ENCODE results near the gene GLYATL1. TPM values are rescaled to one million over a fixed set of nuclear protein-coding genes. Genes with fewer than 3 reads are reported as not detected.

The GLYATL1 gene
- total RNA-seq, 1 donor from 2014 or later = 0.42 TPM

DNA sequence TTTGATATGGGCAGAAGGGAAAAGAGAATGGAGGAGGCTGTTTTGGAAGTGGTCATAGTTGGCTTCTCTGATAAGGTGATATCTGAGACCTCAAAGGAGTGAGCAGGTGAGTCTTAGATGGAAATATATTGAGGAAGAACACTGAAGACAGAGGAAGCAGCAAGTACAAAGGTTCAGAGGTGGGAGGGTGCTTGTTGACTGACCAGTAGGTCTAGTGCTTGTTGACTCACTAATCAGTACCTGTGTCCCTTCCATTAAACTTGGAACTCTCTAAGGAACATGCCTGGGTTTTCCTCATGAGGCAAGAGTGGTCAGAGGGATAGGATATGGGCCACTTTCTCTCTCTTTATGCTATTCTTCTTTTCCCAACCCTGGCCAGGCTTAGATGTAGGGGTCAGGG lies 25.6 kb upstream of the GLYATL1 start:
- TF ChIP-seq, protein P1, sequence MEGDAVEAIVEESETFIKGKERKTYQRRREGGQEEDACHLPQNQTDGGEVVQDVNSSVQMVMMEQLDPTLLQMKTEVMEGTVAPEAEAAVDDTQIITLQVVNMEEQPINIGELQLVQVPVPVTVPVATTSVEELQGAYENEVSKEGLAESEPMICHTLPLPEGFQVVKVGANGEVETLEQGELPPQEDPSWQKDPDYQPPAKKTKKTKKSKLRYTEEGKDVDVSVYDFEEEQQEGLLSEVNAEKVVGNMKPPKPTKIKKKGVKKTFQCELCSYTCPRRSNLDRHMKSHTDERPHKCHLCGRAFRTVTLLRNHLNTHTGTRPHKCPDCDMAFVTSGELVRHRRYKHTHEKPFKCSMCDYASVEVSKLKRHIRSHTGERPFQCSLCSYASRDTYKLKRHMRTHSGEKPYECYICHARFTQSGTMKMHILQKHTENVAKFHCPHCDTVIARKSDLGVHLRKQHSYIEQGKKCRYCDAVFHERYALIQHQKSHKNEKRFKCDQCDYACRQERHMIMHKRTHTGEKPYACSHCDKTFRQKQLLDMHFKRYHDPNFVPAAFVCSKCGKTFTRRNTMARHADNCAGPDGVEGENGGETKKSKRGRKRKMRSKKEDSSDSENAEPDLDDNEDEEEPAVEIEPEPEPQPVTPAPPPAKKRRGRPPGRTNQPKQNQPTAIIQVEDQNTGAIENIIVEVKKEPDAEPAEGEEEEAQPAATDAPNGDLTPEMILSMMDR (IDR thresholded peaks at IDR 0.05; ENCODE audit: partially characterized antibody, unreplicated experiment) = no peak
- Mint-ChIP-seq H3K9me3 (ENCODE audit: unreplicated experiment) (no peaks in the 10 kb centered on the region), H3K36me3 (ENCODE audit: unreplicated experiment) (no peaks in the 10 kb centered on the region), H3K4me1 (ENCODE audit: low read depth, unreplicated experiment) (no peaks in the 10 kb centered on the region), H3K4me3 (ENCODE audit: unreplicated experiment) (no peak overlapping the region), H3K27ac (ENCODE audit: unreplicated experiment) (no peak overlapping the region), H3K27me3 (ENCODE audit: unreplicated experiment) (no peaks in the 10 kb centered on the region)
- DNase-seq = no peak

- Mint-ChIP-seq H3K9me3 (ENCODE audit: unreplicated experiment) (peaks cover 2% of the 10 kb centered on the region), H3K27me3 (ENCODE audit: unreplicated experiment) (no peaks in the 10 kb centered on the region), H3K36me3 (ENCODE audit: unreplicated experiment) (no peaks in the 10 kb centered on the region), H3K4me3 (ENCODE audit: unreplicated experiment) (no peak overlapping the region), H3K27ac (ENCODE audit: unreplicated experiment) (no peak overlapping the region), H3K4me1 (ENCODE audit: low read depth, unreplicated experiment) (no peaks in the 10 kb centered on the region)
- TF ChIP-seq, protein P1 (IDR thresholded peaks at IDR 0.05; ENCODE audit: partially characterized antibody, unreplicated experiment) = no peak
- DNase-seq = no peak
Observed at GRCh38 chr11:58914821-58915543, 24.3 kb upstream of the GLYATL1 start.

GRCh38 chr11:58916637-58917036 lies 22.7 kb upstream of the GLYATL1 start:
- TF ChIP-seq, protein P1 (IDR thresholded peaks at IDR 0.05; ENCODE audit: partially characterized antibody, unreplicated experiment) = no peak
- H3K27ac Mint-ChIP-seq (ENCODE audit: unreplicated experiment) = no peak overlapping the region
- H3K4me3 Mint-ChIP-seq (ENCODE audit: unreplicated experiment) = no peak overlapping the region

GRCh38 chr11:58917159-58917783 lies 22.0 kb upstream of the GLYATL1 start:
- no peak for DNase-seq
- Mint-ChIP-seq H3K4me1 (ENCODE audit: low read depth, unreplicated experiment) (no peaks in the 10 kb centered on the region), H3K27ac (ENCODE audit: unreplicated experiment) (no peak overlapping the region), H3K4me3 (ENCODE audit: unreplicated experiment) (no peak overlapping the region), H3K36me3 (ENCODE audit: unreplicated experiment) (no peaks in the 10 kb centered on the region), H3K9me3 (ENCODE audit: unreplicated experiment) (peaks cover 2% of the 10 kb centered on the region), H3K27me3 (ENCODE audit: unreplicated experiment) (no peaks in the 10 kb centered on the region)
- TF ChIP-seq, protein P1 (IDR thresholded peaks at IDR 0.05; ENCODE audit: partially characterized antibody, unreplicated experiment) = no peak

More at GRCh38 chr11:58916637-58917036, 22.7 kb upstream of the GLYATL1 start:
- H3K27me3 Mint-ChIP-seq (ENCODE audit: unreplicated experiment) = no peaks in the 10 kb centered on the region
- no peaks in the 10 kb centered on the region for H3K36me3 Mint-ChIP-seq (ENCODE audit: unreplicated experiment)
- H3K9me3 Mint-ChIP-seq (ENCODE audit: unreplicated experiment) = peaks cover 2% of the 10 kb centered on the region
- DNase-seq = no peak
- no peaks in the 10 kb centered on the region for H3K4me1 Mint-ChIP-seq (ENCODE audit: low read depth, unreplicated experiment)

DNA sequence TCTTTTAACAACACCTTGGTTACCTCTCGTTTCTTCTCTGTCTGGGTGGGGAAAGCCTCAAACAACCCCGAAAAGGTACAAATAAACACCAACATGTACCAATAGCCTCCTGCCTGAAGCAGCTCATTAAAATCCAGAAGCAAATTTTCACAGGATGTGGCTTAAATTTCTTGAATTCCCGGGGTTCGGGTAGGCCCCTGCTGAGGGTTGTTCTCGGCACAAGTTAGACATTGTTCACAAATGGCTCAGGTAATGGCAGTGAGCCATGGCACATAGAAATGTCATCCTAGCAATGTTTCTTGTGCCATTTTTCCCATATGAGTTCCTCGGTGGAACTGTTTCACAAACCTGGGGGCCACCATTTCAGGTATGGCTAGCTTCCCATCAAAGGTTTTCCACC lies 19.7 kb upstream of the GLYATL1 start:
- Mint-ChIP-seq H3K36me3 (ENCODE audit: unreplicated experiment) (no peaks in the 10 kb centered on the region), H3K27me3 (ENCODE audit: unreplicated experiment) (no peaks in the 10 kb centered on the region)

More for the DNA sequence above, 19.7 kb upstream of the GLYATL1 start:
- Mint-ChIP-seq H3K4me3 (ENCODE audit: unreplicated experiment) (no peak overlapping the region), H3K27ac (ENCODE audit: unreplicated experiment) (no peak overlapping the region), H3K9me3 (ENCODE audit: unreplicated experiment) (peaks cover 2% of the 10 kb centered on the region), H3K4me1 (ENCODE audit: low read depth, unreplicated experiment) (no peaks in the 10 kb centered on the region)
- DNase-seq = no peak
- TF ChIP-seq, protein P1 (IDR thresholded peaks at IDR 0.05; ENCODE audit: partially characterized antibody, unreplicated experiment) = no peak
